SU-DHL-6 (cell line): Measurements from ENCODE around the gene ZDHHC8.

ENCODE experiments used
- CTCF ChIP-seq: fragments of 200-600 bp; sonication (generic); IDR thresholded peaks from one replicate; pipeline ENCODE4 v1.5.1; 2017; ENCODE audit warnings: antibody characterized with exemption, mild to moderate bottlenecking, low read length, moderate library complexity; ENCODE audit not compliant: insufficient read depth, poor library complexity, severe bottlenecking
- EZH2phosphoT487 ChIP-seq: fragments of 200-600 bp; sonication (generic), shearing (Covaris generic); conservative IDR thresholded peaks from 2 replicates; pipeline ENCODE4 v1.6.1; 2018; ENCODE audit warnings: mild to moderate bottlenecking, antibody characterized with exemption, low read length, moderate library complexity, mixed read lengths

DNA sequence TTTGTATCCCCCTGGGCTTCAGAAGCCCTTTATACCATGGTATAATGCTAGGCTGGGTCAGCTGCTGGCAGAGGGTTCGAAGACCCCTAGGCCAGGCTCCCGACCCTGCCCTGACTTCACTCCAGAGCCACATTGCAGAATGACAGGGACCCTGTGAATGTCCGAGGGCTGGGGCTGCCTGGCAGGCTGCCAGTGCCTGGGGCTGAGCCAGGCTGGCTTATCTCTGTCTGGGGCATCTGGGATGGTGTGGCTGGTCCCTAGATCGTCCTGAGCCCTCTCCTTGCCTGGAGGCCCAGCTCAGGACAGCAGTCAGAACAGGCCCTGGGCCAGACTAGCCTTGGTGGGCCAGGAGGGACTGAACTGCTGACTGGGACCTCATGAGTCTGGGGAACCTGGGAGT, 3.7 kb downstream of the ZDHHC8 start:
- TF ChIP-seq EZH2phosphoT487 (no peak), CTCF (no peak)
